Activated CD8-positive, alpha-beta memory T cell treated with anti-CD3 and anti-CD28 coated beads, Interleukin-2, amount 10 ng/mL, durations not matched to agents 7 days and 5 days (primary cell): ENCODE measurements around the gene MAP4K4. TPM values are rescaled to one million over a fixed set of nuclear protein-coding genes. Genes with fewer than 3 reads are reported as not detected.

Experiments used
- ATAC-seq: fragments of 150-1000 bp; cut with Tn5 transposase; one replicate; pipeline ENCODE4 v1.10.0; 2021; ENCODE audit warnings: moderate library complexity
- CTCF ChIA-PET: fragments of 350-600 bp; sonication (Branson Sonifier 250); formaldehyde crosslinking; loops from one replicate; lab custom pipeline; 2021; ENCODE audit warnings: antibody characterized with exemption; lab: Charles Lee
- DNase-seq: peaks from one replicate; pipeline ENCODE4 v3.0.0-alpha.2; 2020
- H3K27ac Mint-ChIP-seq: one replicate; pipeline ENCODE4 v1.8.0; 2021; ENCODE audit warnings: mild to moderate bottlenecking, mixed read lengths
- H3K27me3 Mint-ChIP-seq: one replicate; pipeline ENCODE4 v1.8.0; 2021; ENCODE audit warnings: mixed read lengths
- H3K36me3 Mint-ChIP-seq: one replicate; pipeline ENCODE4 v1.8.0; 2021; ENCODE audit warnings: mild to moderate bottlenecking, mixed read lengths
- H3K4me1 Mint-ChIP-seq: one replicate; pipeline ENCODE4 v1.8.0; 2021; ENCODE audit warnings: mixed read lengths
- H3K4me3 Mint-ChIP-seq: one replicate; pipeline ENCODE4 v1.8.0; 2021; ENCODE audit warnings: mild to moderate bottlenecking, moderate library complexity, mixed read lengths
- H3K9me3 Mint-ChIP-seq: one replicate; pipeline ENCODE4 v1.8.0; 2022; ENCODE audit warnings: low read depth, mixed read lengths
- total RNA-seq, 2 experiments: library from RNA; stranded (reverse); gene quantifications; one replicate each; pipeline ENCODE4 v1.2.3, GENCODE V29; 2021

The MAP4K4 gene
- total RNA-seq, 2 experiments from 2014 or later: 42.8 to 45.9 TPM

DNA sequence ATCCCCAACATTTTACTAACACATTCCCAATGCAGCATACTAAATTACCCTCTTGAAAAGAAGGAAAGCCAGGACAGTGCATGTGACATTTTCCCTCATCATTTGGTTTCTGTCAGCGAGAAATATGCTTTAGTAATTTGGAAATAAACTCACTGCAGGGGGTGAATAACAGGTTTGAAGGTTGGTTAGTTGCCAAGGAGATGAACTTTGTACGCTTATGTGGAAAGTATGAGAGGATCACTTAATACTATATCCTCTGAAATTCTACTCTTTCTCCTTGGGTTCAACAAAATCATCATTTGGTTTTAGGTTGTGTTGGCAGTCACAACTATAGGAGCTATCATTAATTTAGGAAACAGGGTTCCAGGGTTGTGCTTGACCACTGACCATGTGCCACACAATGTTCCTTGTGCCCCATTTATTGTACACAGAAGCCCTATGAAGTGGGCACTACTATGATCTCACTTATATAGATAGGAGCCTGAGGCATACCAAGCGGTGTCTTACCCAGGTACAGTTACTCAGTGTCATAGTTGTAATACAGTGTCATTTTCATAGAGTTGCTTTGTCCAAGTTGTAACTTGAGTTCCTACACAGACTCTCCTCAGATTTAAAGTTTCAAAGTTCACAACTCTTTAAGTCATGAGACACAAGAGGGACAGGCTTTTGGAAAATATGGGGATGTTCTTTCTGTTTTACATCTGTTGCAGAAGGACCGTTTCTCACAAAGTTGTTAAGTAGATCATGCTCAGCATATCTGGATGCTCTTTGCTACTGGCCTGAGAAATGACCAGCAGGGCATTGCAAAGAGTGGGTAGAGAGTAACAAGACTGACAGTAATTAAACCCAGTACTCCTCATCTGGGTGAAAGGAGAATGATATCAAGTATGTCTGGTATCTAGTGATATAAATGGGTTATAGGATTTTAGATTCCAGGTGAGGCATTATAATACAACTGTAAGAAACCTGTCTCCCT is 91.8 kb downstream of the MAP4K4 start:
- no peak overlapping the region for H3K4me3 Mint-ChIP-seq
- H3K27ac Mint-ChIP-seq: no peak overlapping the region
- H3K4me1 Mint-ChIP-seq: peaks cover 5% of the 10 kb centered on the region
- ATAC-seq (no peak), DNase-seq (no peak)
- H3K27me3 Mint-ChIP-seq: no peaks in the 10 kb centered on the region
- no peaks in the 10 kb centered on the region for H3K9me3 Mint-ChIP-seq
- CTCF ChIA-PET: no interaction called here
- peaks cover 10% of the 10 kb centered on the region for H3K36me3 Mint-ChIP-seq

DNA sequence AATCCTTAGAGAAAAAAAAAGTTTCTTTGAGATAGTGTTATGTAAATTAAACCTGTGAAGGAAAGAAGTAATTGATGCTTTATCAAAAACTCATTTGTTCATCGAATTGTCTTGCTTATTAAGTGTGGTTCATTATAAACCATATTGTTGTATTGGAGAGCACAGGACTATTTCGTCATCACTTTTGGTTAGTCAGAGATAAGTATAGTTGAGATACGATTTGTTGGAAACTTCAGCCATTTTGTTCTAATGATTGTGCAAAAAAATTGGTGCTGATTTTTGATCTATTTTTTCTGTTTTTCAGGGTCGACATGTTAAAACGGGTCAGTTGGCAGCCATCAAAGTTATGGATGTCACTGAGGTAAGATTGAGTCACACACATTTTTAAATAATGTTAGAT is 92.9 kb downstream of the MAP4K4 start:
- Mint-ChIP-seq H3K4me1 (peaks cover 5% of the 10 kb centered on the region), H3K4me3 (no peak overlapping the region)

GRCh38 chr2:101790857-101791256 is 93.3 kb downstream of the MAP4K4 start:
- H3K4me3 Mint-ChIP-seq: no peak overlapping the region
- ATAC-seq (no peak), DNase-seq (no peak)
- no peak overlapping the region for H3K27ac Mint-ChIP-seq
- CTCF ChIA-PET: no interaction called here
- H3K4me1 Mint-ChIP-seq: peaks cover 5% of the 10 kb centered on the region
- H3K36me3 Mint-ChIP-seq: peaks cover 10% of the 10 kb centered on the region
- H3K9me3 Mint-ChIP-seq: no peaks in the 10 kb centered on the region
- no peaks in the 10 kb centered on the region for H3K27me3 Mint-ChIP-seq

More for the DNA sequence above, 92.9 kb downstream of the MAP4K4 start:
- Mint-ChIP-seq H3K27me3 (no peaks in the 10 kb centered on the region), H3K36me3 (peaks cover 10% of the 10 kb centered on the region), H3K9me3 (no peaks in the 10 kb centered on the region), H3K27ac (no peak overlapping the region)
- CTCF ChIA-PET: no interaction called here
- no peak for ATAC-seq
- no peak for DNase-seq

GRCh38 chr2:101792208-101792607 is 94.7 kb downstream of the MAP4K4 start:
- Mint-ChIP-seq H3K9me3 (no peaks in the 10 kb centered on the region), H3K27me3 (no peaks in the 10 kb centered on the region), H3K36me3 (peaks cover 10% of the 10 kb centered on the region), H3K27ac (no peak overlapping the region), H3K4me3 (no peak overlapping the region), H3K4me1 (peaks cover 5% of the 10 kb centered on the region)
- no peak for ATAC-seq
- CTCF ChIA-PET: no interaction called here
- DNase-seq: no peak

DNA sequence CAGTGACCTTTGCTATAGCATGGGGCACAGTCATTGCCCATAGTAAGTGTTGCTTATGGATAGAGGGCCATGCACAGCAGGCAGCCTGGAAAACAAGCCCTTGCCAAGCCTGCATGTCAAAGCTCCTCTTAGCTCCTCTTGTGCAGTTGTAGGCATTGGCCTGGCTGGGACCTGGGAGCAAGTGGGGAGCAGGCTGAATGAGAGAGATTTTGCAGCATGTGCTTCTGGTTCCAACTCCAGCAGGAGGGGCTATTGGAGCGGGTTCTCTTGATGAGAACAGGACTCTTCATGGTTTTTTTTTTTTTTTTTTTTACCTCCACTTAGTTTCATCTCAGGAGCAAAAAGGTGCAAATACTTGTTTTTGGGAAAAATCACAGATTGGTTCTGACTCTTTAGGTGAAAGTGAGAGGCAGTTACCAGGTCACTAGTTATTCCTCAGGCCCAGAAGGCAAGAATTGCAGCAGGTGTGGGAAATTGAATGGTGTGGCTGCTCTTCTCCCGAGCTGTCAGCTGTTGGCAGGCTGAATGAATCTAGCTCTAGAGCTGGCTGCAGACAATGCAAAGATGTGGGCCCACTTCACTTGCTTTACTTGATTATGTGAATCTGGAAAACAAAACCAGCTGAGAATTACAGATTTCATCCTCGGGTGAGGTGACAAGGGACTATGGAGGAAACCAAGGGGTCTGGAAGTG is 95.9 kb downstream of the MAP4K4 start:
- DNase-seq (no peak), ATAC-seq (no peak)
- Mint-ChIP-seq H3K4me3 (no peak overlapping the region), H3K9me3 (no peaks in the 10 kb centered on the region), H3K4me1 (peaks cover 2% of the 10 kb centered on the region), H3K27me3 (no peaks in the 10 kb centered on the region), H3K27ac (no peak overlapping the region), H3K36me3 (peaks cover 10% of the 10 kb centered on the region)
- CTCF ChIA-PET: no interaction called here

- peaks cover 10% of the 10 kb centered on the region for H3K36me3 Mint-ChIP-seq
- H3K9me3 Mint-ChIP-seq: no peaks in the 10 kb centered on the region
- H3K27me3 Mint-ChIP-seq: no peaks in the 10 kb centered on the region
- CTCF ChIA-PET: no interaction called here
- no peak overlapping the region for H3K4me3 Mint-ChIP-seq
- DNase-seq (no peak), ATAC-seq (no peak)
- peaks cover under 1% of the 10 kb centered on the region for H3K4me1 Mint-ChIP-seq
- H3K27ac Mint-ChIP-seq: no peak overlapping the region
Measured at GRCh38 chr2:101794141-101794540, 96.6 kb downstream of the MAP4K4 start.

DNA sequence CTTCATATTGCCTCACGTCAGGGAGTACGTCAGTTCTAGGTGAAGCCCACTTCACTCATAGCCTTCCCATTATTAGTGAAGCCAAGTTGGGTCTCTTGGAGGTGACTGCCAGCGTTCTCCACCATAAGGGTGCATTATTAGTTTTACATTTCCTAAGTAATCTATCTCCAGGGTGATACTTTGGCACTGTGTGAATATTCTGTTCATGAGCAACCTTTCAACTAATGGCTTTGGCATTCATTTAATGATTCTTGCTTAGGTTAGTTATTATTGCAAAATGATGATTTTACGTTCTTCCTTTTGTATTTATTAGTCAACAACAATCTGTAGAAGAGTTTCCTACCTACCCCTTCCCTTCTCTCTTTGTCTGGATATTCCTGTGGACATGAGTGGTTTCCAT is 97.5 kb downstream of the MAP4K4 start:
- ATAC-seq (no peak), DNase-seq (no peak)
- H3K4me1 Mint-ChIP-seq: peaks cover 4% of the 10 kb centered on the region
- H3K4me3 Mint-ChIP-seq: no peak overlapping the region
- peaks cover 10% of the 10 kb centered on the region for H3K36me3 Mint-ChIP-seq
- no peak overlapping the region for H3K27ac Mint-ChIP-seq
- CTCF ChIA-PET: no interaction called here
- no peaks in the 10 kb centered on the region for H3K9me3 Mint-ChIP-seq
- no peaks in the 10 kb centered on the region for H3K27me3 Mint-ChIP-seq

DNA sequence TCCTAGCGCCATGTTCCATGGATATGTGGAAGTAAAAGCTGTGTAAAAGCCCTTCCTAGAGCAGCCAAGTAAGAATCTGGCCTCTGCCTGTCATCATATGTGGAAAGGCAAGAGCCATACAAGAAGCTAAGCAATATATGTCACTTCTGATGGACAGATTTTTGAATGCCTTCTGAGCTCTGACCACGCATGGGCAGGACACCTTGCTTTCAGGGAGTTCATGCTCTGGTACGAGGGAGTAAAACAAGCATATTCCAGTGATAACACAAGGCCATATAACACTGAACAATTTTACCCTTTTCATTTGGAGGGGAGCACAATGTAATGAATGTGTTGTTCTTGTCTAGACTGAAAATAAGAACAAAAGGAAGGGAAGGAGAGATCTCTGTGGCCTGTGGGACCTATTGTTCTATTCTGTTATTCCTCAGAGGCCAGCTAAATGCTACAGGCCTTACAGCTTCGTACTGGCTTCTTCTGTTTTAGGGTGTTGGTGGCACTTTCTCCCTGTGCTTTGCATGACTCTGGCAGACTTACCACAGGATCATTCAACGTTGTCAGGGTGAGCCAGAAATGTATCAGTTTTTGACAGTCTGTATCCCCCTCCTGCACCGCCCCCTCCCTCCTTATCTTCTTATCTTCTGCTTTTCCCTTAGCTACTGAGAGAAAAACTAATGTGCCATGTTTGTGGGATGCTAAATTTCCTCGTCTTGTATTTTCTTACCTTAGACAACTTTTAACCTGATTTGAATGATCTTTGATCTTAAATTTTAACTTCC is 99.5 kb downstream of the MAP4K4 start:
- Mint-ChIP-seq H3K27ac (no peak overlapping the region), H3K27me3 (no peaks in the 10 kb centered on the region), H3K36me3 (no peaks in the 10 kb centered on the region), H3K9me3 (no peaks in the 10 kb centered on the region), H3K4me1 (peaks cover 4% of the 10 kb centered on the region), H3K4me3 (no peak overlapping the region)
- CTCF ChIA-PET: interaction anchor here (0.6 to 1.3 kb wide), 2 partner anchors 29 to 378 kb away, joined by 3 to 4 read pairs; no protein-coding TSS in a partner anchor
- DNase-seq: no peak
- no peak for ATAC-seq

- Mint-ChIP-seq H3K4me3 (no peak overlapping the region), H3K9me3 (no peaks in the 10 kb centered on the region), H3K36me3 (no peaks in the 10 kb centered on the region), H3K27me3 (no peaks in the 10 kb centered on the region), H3K4me1 (peaks cover 15% of the 10 kb centered on the region), H3K27ac (no peak overlapping the region)
- ATAC-seq: no peak
- CTCF ChIA-PET: no interaction called here
- no peak for DNase-seq
Measured at GRCh38 chr2:101801496-101801895, 104.0 kb downstream of the MAP4K4 start.

GRCh38 chr2:101802329-101802728 is 104.8 kb downstream of the MAP4K4 start:
- ATAC-seq: no peak
- H3K4me1 Mint-ChIP-seq: peaks cover 21% of the 10 kb centered on the region
- CTCF ChIA-PET: no interaction called here
- H3K27me3 Mint-ChIP-seq: no peaks in the 10 kb centered on the region
- H3K9me3 Mint-ChIP-seq: no peaks in the 10 kb centered on the region
- H3K4me3 Mint-ChIP-seq: no peak overlapping the region
- peaks cover 4% of the 10 kb centered on the region for H3K36me3 Mint-ChIP-seq
- no peak for DNase-seq
- no peak overlapping the region for H3K27ac Mint-ChIP-seq

- CTCF ChIA-PET: no interaction called here
- no peak for DNase-seq
- H3K27ac Mint-ChIP-seq: no peak overlapping the region
- no peak overlapping the region for H3K4me3 Mint-ChIP-seq
- no peak for ATAC-seq
- H3K27me3 Mint-ChIP-seq: no peaks in the 10 kb centered on the region
- peaks cover 7% of the 10 kb centered on the region for H3K36me3 Mint-ChIP-seq
- peaks cover 21% of the 10 kb centered on the region for H3K4me1 Mint-ChIP-seq
- no peaks in the 10 kb centered on the region for H3K9me3 Mint-ChIP-seq
Measured at GRCh38 chr2:101803128-101803527, 105.6 kb downstream of the MAP4K4 start.

DNA sequence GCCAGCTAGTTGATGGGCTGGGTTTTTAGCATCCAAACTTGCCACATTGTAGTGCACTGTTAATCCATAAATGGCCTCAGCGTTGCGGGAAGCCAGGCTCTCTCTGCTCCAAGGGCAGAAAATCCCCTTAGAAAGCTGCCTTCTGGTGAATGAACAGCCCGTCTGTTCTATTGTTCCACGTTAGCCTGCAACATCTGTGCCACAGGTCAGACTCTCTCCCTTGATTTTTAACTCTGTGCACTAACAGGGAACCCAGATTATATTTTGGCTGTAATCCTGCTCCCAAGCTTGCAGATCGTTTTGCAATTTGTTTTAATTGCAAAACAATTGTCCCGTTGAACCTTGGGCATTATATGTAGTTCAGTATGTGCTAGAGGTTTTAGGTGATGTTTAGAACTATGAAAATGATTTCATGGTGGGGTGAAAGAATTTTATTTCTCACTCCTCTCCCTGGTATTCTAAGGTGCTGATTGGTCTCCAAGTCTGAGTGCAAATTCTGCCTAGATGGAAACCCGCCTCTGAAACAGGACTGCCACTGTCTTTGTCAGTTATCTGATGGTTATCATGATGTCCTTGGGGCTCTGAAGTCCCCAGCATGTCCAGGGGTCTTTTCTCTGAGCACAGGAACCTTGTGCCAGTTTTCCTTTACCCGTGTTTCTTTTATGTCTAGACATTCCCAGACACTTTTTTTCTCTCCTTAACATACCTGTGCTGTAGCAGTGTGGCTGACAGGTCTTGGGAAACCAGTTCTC is 106.6 kb downstream of the MAP4K4 start:
- Mint-ChIP-seq H3K27ac (no peak overlapping the region), H3K36me3 (peaks cover 8% of the 10 kb centered on the region), H3K9me3 (no peaks in the 10 kb centered on the region), H3K27me3 (no peaks in the 10 kb centered on the region), H3K4me1 (peaks cover 21% of the 10 kb centered on the region), H3K4me3 (no peak overlapping the region)
- CTCF ChIA-PET: no interaction called here
- no peak for DNase-seq
- no peak for ATAC-seq
